GM23338 (cell line): ENCODE results near the gene GP5. TPM values are rescaled to one million over a fixed set of nuclear protein-coding genes. Genes with fewer than 3 reads are reported as not detected.

Source experiments
- ATAC-seq: fragments of 200-7000 bp; cut with Tn5 transposase; 3 replicates; pipeline ENCODE4 v1.9.1; 2020
- DNase-seq: peaks from one replicate; pipeline ENCODE4 v3.0.0-alpha.2; 2015; ENCODE audit warnings: low spot score
- H2AFZ ChIP-seq: fragments of 200-600 bp; sonication (generic); 2 replicates; pipeline ENCODE4 v1.8.0; 2016; ENCODE audit warnings: antibody characterized with exemption, mild to moderate bottlenecking, moderate library complexity
- H3F3A ChIP-seq: fragments of 200-600 bp; sonication (generic); replicated peaks from 2 replicates; pipeline ENCODE4 v1.8.0; 2017; ENCODE audit warnings: antibody characterized with exemption, mixed run types, low read depth
- H3K27ac ChIP-seq: fragments of 200-600 bp; sonication (generic); 2 replicates; pipeline ENCODE4 v1.6.1; 2016; ENCODE audit warnings: low read depth
- H3K27me3 ChIP-seq: fragments of 200-600 bp; sonication (generic); 2 replicates; pipeline ENCODE4 v1.8.0; 2016; ENCODE audit warnings: mild to moderate bottlenecking, mixed run types, moderate library complexity; ENCODE audit not compliant: insufficient read depth
- H3K36me3 ChIP-seq: fragments of 200-600 bp; sonication (generic); 2 replicates; pipeline ENCODE4 v1.8.0; 2016; ENCODE audit warnings: mild to moderate bottlenecking; ENCODE audit not compliant: insufficient read depth
- H3K4me1 ChIP-seq: fragments of 200-600 bp; sonication (generic); 2 replicates; pipeline ENCODE4 v1.8.0; 2016; ENCODE audit warnings: mild to moderate bottlenecking, moderate library complexity; ENCODE audit not compliant: insufficient read depth
- H3K4me2 ChIP-seq: fragments of 200-600 bp; sonication (generic); 2 replicates; pipeline ENCODE4 v1.7.1; 2017; ENCODE audit warnings: mixed run types
- H3K4me3 ChIP-seq: fragments of 200-600 bp; sonication (generic); 2 replicates; pipeline ENCODE4 v1.6.1; 2016; ENCODE audit warnings: mixed run types
- H3K79me2 ChIP-seq: fragments of 200-600 bp; sonication (generic); replicated peaks from 2 replicates; pipeline ENCODE4 v1.8.0; 2017; ENCODE audit warnings: mild to moderate bottlenecking; ENCODE audit not compliant: insufficient read depth
- H3K9me2 ChIP-seq: fragments of 200-600 bp; sonication (generic); 2 replicates; pipeline ENCODE4 v1.8.0; 2017; ENCODE audit not compliant: insufficient read depth
- H4K20me1 ChIP-seq: fragments of 200-600 bp; sonication (generic); replicated peaks from 2 replicates; pipeline ENCODE4 v1.8.0; 2017; ENCODE audit warnings: mild to moderate bottlenecking; ENCODE audit not compliant: insufficient read depth
- H3K27ac Mint-ChIP-seq: 2 replicates; pipeline ENCODE4 v1.8.0; 2020; ENCODE audit warnings: inconsistent platforms, mild to moderate bottlenecking, moderate library complexity, mixed read lengths
- H3K27me3 Mint-ChIP-seq: 3 replicates; pipeline ENCODE4 v1.8.0; 2022; ENCODE audit warnings: low read depth, mild to moderate bottlenecking, moderate library complexity, mixed read lengths, inconsistent platforms; ENCODE audit not compliant: insufficient read depth, poor library complexity
- H3K36me3 Mint-ChIP-seq: 3 replicates; pipeline ENCODE4 v1.8.0; 2021; ENCODE audit warnings: low read depth, mild to moderate bottlenecking, inconsistent platforms, moderate library complexity, mixed read lengths
- H3K4me1 Mint-ChIP-seq: 3 replicates; pipeline ENCODE4 v1.8.0; 2020; ENCODE audit warnings: mild to moderate bottlenecking, inconsistent platforms, mixed read lengths
- H3K4me3 Mint-ChIP-seq: 3 replicates; pipeline ENCODE4 v1.8.0; 2021; ENCODE audit warnings: moderate library complexity, mild to moderate bottlenecking, inconsistent platforms, mixed read lengths
- H3K9me3 Mint-ChIP-seq: 3 replicates; pipeline ENCODE4 v1.8.0; 2020; ENCODE audit warnings: moderate library complexity, mild to moderate bottlenecking, inconsistent platforms, mixed read lengths
- EZH2 ChIP-seq: fragments of 200-600 bp; sonication (generic); IDR thresholded peaks from one replicate; pipeline ENCODE4 v1.8.0; 2017; ENCODE audit warnings: antibody characterized with exemption, mild to moderate bottlenecking, low read depth; ENCODE audit not compliant: unreplicated experiment
- JUNB ChIP-seq: IDR thresholded peaks from one replicate; pipeline ENCODE4 v1.6.1; 2016; ENCODE audit warnings: antibody characterized with exemption; ENCODE audit not compliant: unreplicated experiment
- NANOG ChIP-seq: IDR thresholded peaks from 2 replicates; pipeline ENCODE4 v1.6.1; 2016; ENCODE audit warnings: antibody characterized with exemption, borderline replicate concordance
- ZNF114 ChIP-seq: fragments of 250-450 bp; sonication (Bioruptor Pico); IDR thresholded peaks from 2 replicates; pipeline ENCODE4 v1.5.0; 2020; ENCODE audit warnings: mild to moderate bottlenecking, moderate library complexity
- polyA plus RNA-seq: library from polyadenylated mRNA; unstranded; fragments of >200 nt; fragmentation: Nextera tagmentation; extraction: Ambion mirVana; gene quantifications from 2 replicates; pipeline ENCODE4 v1.2.1, GENCODE V29; 2016
- total RNA-seq: library from RNA; depleted of rRNA; stranded (reverse); fragments of >200 nt; shearing (Covaris generic); gene quantifications from 2 replicates; pipeline ENCODE4 v1.2.3, GENCODE V29; 2014
- TF ChIP-seq, protein P1 (sequence below), 2 experiments: fragments of 200-600 bp in 1 of 2; sonication (generic) in 1 of 2; conservative IDR thresholded peaks; 2 replicates each; pipeline versions ENCODE4 v1.5.1 to v1.6.1; 2016 to 2017; ENCODE audit warnings: antibody characterized with exemption in 2 of 2, low read depth in 2 of 2, mild to moderate bottlenecking in 2 of 2, moderate library complexity in 1 of 2
- TF ChIP-seq, protein P2 (sequence below): fragments of 250-450 bp; sonication (Bioruptor Pico); IDR thresholded peaks from 2 replicates; pipeline ENCODE4 v1.5.0; 2020; ENCODE audit warnings: mild to moderate bottlenecking, moderate library complexity
- TF ChIP-seq, protein P3 (sequence below): IDR thresholded peaks from 2 replicates; pipeline ENCODE4 v1.6.1; 2016; ENCODE audit warnings: antibody characterized with exemption

The GP5 gene
- total and polyA plus RNA-seq, 2 experiments from 2014 or later: 0.07 to 0.15 TPM

GRCh38 chr3:194447657-194448056 is 48.6 kb upstream of the GP5 start:
- no peak for DNase-seq
- no peak overlapping the region for H3K4me3 Mint-ChIP-seq

More at GRCh38 chr3:194447657-194448056, 48.6 kb upstream of the GP5 start:
- Histone ChIP-seq H3F3A (no peaks in the 10 kb centered on the region), H3K4me2 (no peak overlapping the region), H3K4me1 (no peaks in the 10 kb centered on the region), H3K4me3 (no peak overlapping the region), H3K27ac (no peak overlapping the region), H3K79me2 (no peaks in the 10 kb centered on the region), H3K36me3 (peaks cover 52% of the 10 kb centered on the region), H3K9me2 (no peaks in the 10 kb centered on the region), H2AFZ (no peak overlapping the region), H4K20me1 (no peaks in the 10 kb centered on the region; the same call in 1 of the 2 replicates), H3K27me3 (no peaks in the 10 kb centered on the region)
- H3K9me3 Mint-ChIP-seq: no peaks in the 10 kb centered on the region
- H3K27ac Mint-ChIP-seq: no peak overlapping the region
- ATAC-seq: no peak
- no peak for TF ChIP-seq JUNB
- TF ChIP-seq NANOG: no peak
- TF ChIP-seq, protein P1, sequence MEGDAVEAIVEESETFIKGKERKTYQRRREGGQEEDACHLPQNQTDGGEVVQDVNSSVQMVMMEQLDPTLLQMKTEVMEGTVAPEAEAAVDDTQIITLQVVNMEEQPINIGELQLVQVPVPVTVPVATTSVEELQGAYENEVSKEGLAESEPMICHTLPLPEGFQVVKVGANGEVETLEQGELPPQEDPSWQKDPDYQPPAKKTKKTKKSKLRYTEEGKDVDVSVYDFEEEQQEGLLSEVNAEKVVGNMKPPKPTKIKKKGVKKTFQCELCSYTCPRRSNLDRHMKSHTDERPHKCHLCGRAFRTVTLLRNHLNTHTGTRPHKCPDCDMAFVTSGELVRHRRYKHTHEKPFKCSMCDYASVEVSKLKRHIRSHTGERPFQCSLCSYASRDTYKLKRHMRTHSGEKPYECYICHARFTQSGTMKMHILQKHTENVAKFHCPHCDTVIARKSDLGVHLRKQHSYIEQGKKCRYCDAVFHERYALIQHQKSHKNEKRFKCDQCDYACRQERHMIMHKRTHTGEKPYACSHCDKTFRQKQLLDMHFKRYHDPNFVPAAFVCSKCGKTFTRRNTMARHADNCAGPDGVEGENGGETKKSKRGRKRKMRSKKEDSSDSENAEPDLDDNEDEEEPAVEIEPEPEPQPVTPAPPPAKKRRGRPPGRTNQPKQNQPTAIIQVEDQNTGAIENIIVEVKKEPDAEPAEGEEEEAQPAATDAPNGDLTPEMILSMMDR (conservative IDR thresholded peaks at IDR 0.05; ENCODE audit: low read depth in 2 of 2): no peak
- no peak for TF ChIP-seq ZNF114 (CRISPR knock-in tag)
- TF ChIP-seq, protein P2, sequence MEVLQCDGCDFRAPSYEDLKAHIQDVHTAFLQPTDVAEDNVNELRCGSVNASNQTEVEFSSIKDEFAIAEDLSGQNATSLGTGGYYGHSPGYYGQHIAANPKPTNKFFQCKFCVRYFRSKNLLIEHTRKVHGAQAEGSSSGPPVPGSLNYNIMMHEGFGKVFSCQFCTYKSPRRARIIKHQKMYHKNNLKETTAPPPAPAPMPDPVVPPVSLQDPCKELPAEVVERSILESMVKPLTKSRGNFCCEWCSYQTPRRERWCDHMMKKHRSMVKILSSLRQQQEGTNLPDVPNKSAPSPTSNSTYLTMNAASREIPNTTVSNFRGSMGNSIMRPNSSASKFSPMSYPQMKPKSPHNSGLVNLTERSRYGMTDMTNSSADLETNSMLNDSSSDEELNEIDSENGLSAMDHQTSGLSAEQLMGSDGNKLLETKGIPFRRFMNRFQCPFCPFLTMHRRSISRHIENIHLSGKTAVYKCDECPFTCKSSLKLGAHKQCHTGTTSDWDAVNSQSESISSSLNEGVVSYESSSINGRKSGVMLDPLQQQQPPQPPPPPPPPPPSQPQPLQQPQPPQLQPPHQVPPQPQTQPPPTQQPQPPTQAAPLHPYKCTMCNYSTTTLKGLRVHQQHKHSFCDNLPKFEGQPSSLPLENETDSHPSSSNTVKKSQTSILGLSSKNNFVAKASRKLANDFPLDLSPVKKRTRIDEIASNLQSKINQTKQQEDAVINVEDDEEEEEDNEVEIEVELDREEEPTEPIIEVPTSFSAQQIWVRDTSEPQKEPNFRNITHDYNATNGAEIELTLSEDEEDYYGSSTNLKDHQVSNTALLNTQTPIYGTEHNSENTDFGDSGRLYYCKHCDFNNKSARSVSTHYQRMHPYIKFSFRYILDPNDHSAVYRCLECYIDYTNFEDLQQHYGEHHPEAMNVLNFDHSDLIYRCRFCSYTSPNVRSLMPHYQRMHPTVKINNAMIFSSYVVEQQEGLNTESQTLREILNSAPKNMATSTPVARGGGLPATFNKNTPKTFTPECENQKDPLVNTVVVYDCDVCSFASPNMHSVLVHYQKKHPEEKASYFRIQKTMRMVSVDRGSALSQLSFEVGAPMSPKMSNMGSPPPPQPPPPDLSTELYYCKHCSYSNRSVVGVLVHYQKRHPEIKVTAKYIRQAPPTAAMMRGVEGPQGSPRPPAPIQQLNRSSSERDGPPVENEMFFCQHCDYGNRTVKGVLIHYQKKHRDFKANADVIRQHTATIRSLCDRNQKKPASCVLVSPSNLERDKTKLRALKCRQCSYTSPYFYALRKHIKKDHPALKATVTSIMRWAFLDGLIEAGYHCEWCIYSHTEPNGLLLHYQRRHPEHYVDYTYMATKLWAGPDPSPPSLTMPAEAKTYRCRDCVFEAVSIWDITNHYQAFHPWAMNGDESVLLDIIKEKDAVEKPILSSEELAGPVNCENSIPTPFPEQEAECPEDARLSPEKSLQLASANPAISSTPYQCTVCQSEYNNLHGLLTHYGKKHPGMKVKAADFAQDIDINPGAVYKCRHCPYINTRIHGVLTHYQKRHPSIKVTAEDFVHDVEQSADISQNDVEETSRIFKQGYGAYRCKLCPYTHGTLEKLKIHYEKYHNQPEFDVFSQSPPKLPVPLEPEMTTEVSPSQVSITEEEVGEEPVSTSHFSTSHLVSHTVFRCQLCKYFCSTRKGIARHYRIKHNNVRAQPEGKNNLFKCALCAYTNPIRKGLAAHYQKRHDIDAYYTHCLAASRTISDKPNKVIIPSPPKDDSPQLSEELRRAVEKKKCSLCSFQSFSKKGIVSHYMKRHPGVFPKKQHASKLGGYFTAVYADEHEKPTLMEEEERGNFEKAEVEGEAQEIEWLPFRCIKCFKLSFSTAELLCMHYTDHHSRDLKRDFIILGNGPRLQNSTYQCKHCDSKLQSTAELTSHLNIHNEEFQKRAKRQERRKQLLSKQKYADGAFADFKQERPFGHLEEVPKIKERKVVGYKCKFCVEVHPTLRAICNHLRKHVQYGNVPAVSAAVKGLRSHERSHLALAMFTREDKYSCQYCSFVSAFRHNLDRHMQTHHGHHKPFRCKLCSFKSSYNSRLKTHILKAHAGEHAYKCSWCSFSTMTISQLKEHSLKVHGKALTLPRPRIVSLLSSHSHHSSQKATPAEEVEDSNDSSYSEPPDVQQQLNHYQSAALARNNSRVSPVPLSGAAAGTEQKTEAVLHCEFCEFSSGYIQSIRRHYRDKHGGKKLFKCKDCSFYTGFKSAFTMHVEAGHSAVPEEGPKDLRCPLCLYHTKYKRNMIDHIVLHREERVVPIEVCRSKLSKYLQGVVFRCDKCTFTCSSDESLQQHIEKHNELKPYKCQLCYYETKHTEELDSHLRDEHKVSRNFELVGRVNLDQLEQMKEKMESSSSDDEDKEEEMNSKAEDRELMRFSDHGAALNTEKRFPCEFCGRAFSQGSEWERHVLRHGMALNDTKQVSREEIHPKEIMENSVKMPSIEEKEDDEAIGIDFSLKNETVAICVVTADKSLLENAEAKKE (CRISPR knock-in tag): no peak
- TF ChIP-seq, protein P3, sequence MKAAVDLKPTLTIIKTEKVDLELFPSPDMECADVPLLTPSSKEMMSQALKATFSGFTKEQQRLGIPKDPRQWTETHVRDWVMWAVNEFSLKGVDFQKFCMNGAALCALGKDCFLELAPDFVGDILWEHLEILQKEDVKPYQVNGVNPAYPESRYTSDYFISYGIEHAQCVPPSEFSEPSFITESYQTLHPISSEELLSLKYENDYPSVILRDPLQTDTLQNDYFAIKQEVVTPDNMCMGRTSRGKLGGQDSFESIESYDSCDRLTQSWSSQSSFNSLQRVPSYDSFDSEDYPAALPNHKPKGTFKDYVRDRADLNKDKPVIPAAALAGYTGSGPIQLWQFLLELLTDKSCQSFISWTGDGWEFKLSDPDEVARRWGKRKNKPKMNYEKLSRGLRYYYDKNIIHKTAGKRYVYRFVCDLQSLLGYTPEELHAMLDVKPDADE: no peak
- no peak for TF ChIP-seq EZH2
- peaks cover 53% of the 10 kb centered on the region for H3K36me3 Mint-ChIP-seq
- H3K27me3 Mint-ChIP-seq: no peaks in the 10 kb centered on the region
- H3K4me1 Mint-ChIP-seq: no peaks in the 10 kb centered on the region
